HCT116 (cell line): ENCODE data around the gene CCM2. TPM values are rescaled to one million over a fixed set of nuclear protein-coding genes. Genes with fewer than 3 reads are reported as not detected.

Experiments
- ATAC-seq: fragments of 200-7000 bp; cut with Tn5 transposase; 2 replicates; pipeline ENCODE4 v1.9.1; 2020; ENCODE audit warnings: mild to moderate bottlenecking, moderate library complexity
- BruUV-seq: library from RNA; stranded (reverse); fragments of 400-500 nt; replicated peaks from 2 replicates; lab custom pipeline; 2021; lab: Mats Ljungman, UMichigan
- CTCF ChIA-PET: fragments of 300-600 bp; sonication (Branson Sonifier 250); formaldehyde crosslinking; loops from one replicate; lab custom pipeline; 2021; ENCODE audit warnings: antibody characterized with exemption; lab: Charles Lee
- POLR2A ChIA-PET: fragments of 300-600, 350-600 bp; sonication (Branson Sonifier 250); formaldehyde crosslinking; loops from one replicate; lab custom pipeline; 2021; ENCODE audit warnings: antibody characterized with exemption; lab: Charles Lee
- RAD21 ChIA-PET, 2 experiments: fragments of 300-600 bp; sonication (Branson Sonifier 250); formaldehyde crosslinking; loops; one replicate each; lab custom pipeline; 2023; ENCODE audit warnings: low total read pairs in 2 of 2; ENCODE audit not compliant: uncharacterized antibody in 2 of 2, unreplicated experiment in 2 of 2, low non-redundant PET in 1 of 2; lab: Charles Lee
- DNase-seq: peaks from one replicate; pipeline ENCODE4 v3.0.0-alpha.2; 2010; ENCODE audit warnings: low read depth, low spot score
- H2AFZ ChIP-seq: fragments of 200-600 bp; shearing (Covaris generic), sonication (generic); 2 replicates; pipeline ENCODE4 v1.6.1; 2017; ENCODE audit warnings: low read depth, mixed run types, mixed read lengths, antibody characterized with exemption, low read length; ENCODE audit not compliant: poor library complexity, severe bottlenecking
- H3K27ac ChIP-seq: 2 replicates; pipeline ENCODE4 v1.5.1; 2012; ENCODE audit warnings: low read depth, low read length
- H3K27me3 ChIP-seq: fragments of 200-600 bp; sonication (generic); 2 replicates; pipeline ENCODE4 v1.6.1; 2016; ENCODE audit warnings: mixed run types, low read length, mixed read lengths; ENCODE audit not compliant: insufficient read depth
- H3K36me3 ChIP-seq, 2 experiments: fragments of 200-500 bp in 1 of 2; fragments of 200-600 bp in 1 of 2; sonication (Bioruptor generic) in 1 of 2; sonication (generic) in 1 of 2; 2 replicates each; pipeline versions ENCODE4 v1.5.1 to v1.6.1; 2014 to 2016; ENCODE audit warnings: low read length in 2 of 2, inconsistent platforms in 1 of 2, mixed read lengths in 1 of 2, mixed run types in 1 of 2; ENCODE audit not compliant: insufficient read depth in 2 of 2, control insufficient read depth in 1 of 2
- H3K4me1 ChIP-seq, 2 experiments: fragments of 200-600 bp in 1 of 2; sonication (generic) in 1 of 2; 2 replicates each; pipeline versions ENCODE4 v1.5.1 to v1.6.1; 2012 to 2017; ENCODE audit warnings: low read length in 2 of 2, inconsistent platforms in 1 of 2, mild to moderate bottlenecking in 1 of 2, mixed read lengths in 1 of 2, mixed run types in 1 of 2, moderate library complexity in 1 of 2; ENCODE audit not compliant: insufficient read depth in 2 of 2, control insufficient read depth in 1 of 2
- H3K4me2 ChIP-seq: fragments of 200-600 bp; sonication (generic); 2 replicates; pipeline ENCODE4 v1.6.1; 2017; ENCODE audit warnings: mixed run types, low read length, mixed read lengths
- H3K4me3 ChIP-seq, 2 experiments: fragments of 200-600 bp in 1 of 2; sonication (generic) in 1 of 2; replicated peaks in 1 of 2; 2 replicates each; pipeline ENCODE4 v1.5.1; 2011 to 2016; ENCODE audit warnings: low read length in 2 of 2, control low read depth in 1 of 2, low read depth in 1 of 2, mild to moderate bottlenecking in 1 of 2, mixed read lengths in 1 of 2, mixed run types in 1 of 2
- H3K79me2 ChIP-seq: fragments of 200-600 bp; sonication (generic); 2 replicates; pipeline ENCODE4 v1.6.1; 2017; ENCODE audit warnings: mild to moderate bottlenecking, mixed run types, low read length, moderate library complexity, mixed read lengths; ENCODE audit not compliant: insufficient read depth
- H3K9ac ChIP-seq: fragments of 200-600 bp; sonication (generic); 2 replicates; pipeline ENCODE4 v1.6.1; 2016; ENCODE audit warnings: low read length, mixed read lengths
- H3K9me2 ChIP-seq: fragments of 200-600 bp; sonication (generic), shearing (Covaris generic); 2 replicates; pipeline ENCODE4 v1.6.1; 2017; ENCODE audit warnings: mixed run types, mild to moderate bottlenecking, moderate library complexity; ENCODE audit not compliant: insufficient read depth
- H3K9me3 ChIP-seq, 2 experiments: fragments of 200-500 bp in 1 of 2; fragments of 200-600 bp in 1 of 2; sonication (Bioruptor generic) in 1 of 2; sonication (generic) in 1 of 2; 2 replicates each; pipeline ENCODE4 v1.6.1; 2014 to 2017; ENCODE audit warnings: low read length in 2 of 2, mixed read lengths in 2 of 2, inconsistent platforms in 1 of 2, low read depth in 1 of 2, mild to moderate bottlenecking in 1 of 2, mixed run types in 1 of 2, moderate library complexity in 1 of 2; ENCODE audit not compliant: control insufficient read depth in 1 of 2, insufficient read depth in 1 of 2
- H4K20me1 ChIP-seq: fragments of 200-600 bp; sonication (generic), shearing (Covaris generic); 2 replicates; pipeline ENCODE4 v1.6.1; 2017; ENCODE audit warnings: mixed run types, mild to moderate bottlenecking, moderate library complexity; ENCODE audit not compliant: insufficient read depth
- CEBPB ChIP-seq: IDR thresholded peaks from 2 replicates; pipeline ENCODE4 v1.6.1; 2012; ENCODE audit warnings: low read depth
- FOSL1 ChIP-seq: IDR thresholded peaks from 2 replicates; pipeline ENCODE4 v1.6.1; 2012; ENCODE audit warnings: low read depth
- POLR2A ChIP-seq: IDR thresholded peaks from 2 replicates; pipeline ENCODE4 v1.7.0; 2011; ENCODE audit warnings: borderline replicate concordance; ENCODE audit not compliant: insufficient read depth, insufficient read length; ENCODE audit errors: extremely low read depth
- POLR2AphosphoS5 ChIP-seq: IDR thresholded peaks from 2 replicates; pipeline ENCODE4 v1.6.1; 2011; ENCODE audit warnings: mild to moderate bottlenecking, low read depth, low read length, moderate library complexity
- RAD21 ChIP-seq: IDR thresholded peaks from 2 replicates; pipeline ENCODE4 v1.6.1; 2012; ENCODE audit warnings: low read depth, mild to moderate bottlenecking
- SP1 ChIP-seq: IDR thresholded peaks from 2 replicates; pipeline ENCODE4 v1.6.1; 2012; ENCODE audit warnings: low read depth
- SRF ChIP-seq: IDR thresholded peaks from 2 replicates; pipeline ENCODE4 v1.6.1; 2012; ENCODE audit warnings: low read depth
- ZNF274 ChIP-seq: fragments of 200-500 bp; sonication (Bioruptor generic); IDR thresholded peaks from 2 replicates; pipeline ENCODE4 v1.6.1; 2014; ENCODE audit warnings: mild to moderate bottlenecking, low read depth, low read length, inconsistent platforms
- intact Hi-C: fragments of 100-400 bp; cut with micrococcal nuclease; formaldehyde crosslinking; loops from 2 replicates; pipeline ENCODE4 v1.10.0; 2022
- total RNA-seq: library from RNA; stranded (reverse); gene quantifications from one replicate; pipeline ENCODE4 v1.2.1, GENCODE V29; 2021; ENCODE audit not compliant: unreplicated experiment
- TF ChIP-seq, protein P1 (sequence below): IDR thresholded peaks from 2 replicates; pipeline ENCODE4 v1.6.1; 2011; ENCODE audit warnings: mild to moderate bottlenecking, low read length, moderate library complexity; ENCODE audit not compliant: insufficient replicate concordance; ENCODE audit errors: extremely low read depth
- TF ChIP-seq, protein P2 (sequence below): IDR thresholded peaks from 2 replicates; pipeline ENCODE4 v1.6.1; 2012; ENCODE audit warnings: low read depth

CCM2 gene
- total RNA-seq, 1 experiment from 2014 or later, result 34.4 TPM

DNA sequence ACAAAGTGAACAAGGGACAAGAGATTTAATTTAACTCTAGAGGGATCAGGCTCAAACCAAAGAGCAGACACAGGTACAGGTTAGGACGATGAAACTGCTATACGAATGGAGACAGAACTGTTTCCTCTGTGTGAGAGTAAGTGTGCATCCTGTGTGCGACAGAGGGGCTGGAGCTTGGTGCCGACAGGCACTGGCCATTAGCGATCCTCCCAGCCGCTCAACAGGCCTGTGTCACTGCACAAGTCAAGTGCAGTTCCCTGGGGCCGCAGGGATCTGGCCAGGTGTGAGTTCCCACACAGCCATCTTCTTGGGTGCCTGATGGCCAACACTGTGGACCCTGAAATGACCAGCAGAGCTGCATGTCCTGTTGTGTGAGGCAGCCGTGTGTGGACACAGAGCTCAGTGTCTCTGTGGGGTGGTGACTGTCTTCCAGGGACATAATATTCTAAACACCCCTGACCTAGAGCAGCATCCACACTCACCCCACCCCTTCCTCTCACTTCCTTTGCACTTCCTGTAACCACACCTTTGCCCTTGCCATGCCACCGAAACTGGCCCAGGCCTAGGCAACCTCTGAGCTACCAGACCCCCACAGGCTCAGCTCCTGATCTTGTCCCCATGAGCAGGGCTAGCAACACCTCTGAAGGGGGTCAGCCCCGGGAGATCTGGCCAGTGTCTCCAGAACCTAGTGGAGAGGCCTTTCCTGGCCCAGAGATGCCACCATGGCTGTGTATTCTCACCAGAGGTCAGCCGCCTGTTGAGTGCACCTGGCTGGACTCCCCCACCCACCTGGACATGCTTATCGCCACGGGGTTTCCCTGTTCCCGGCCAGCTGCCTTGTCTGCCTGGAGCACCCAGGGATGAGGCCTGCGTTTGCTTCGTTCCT is 123.2 kb downstream of the CCM2 start:
- intact Hi-C loops, result no loop called here
- Histone ChIP-seq H3K9me3 (no peaks in the 10 kb centered on the region), H2AFZ (no peak overlapping the region), H3K27ac (no peak overlapping the region), H3K79me2 (no peaks in the 10 kb centered on the region), H3K27me3 (no peaks in the 10 kb centered on the region), H3K9ac (no peak overlapping the region)
- ATAC-seq, result no peak
- TF ChIP-seq RAD21 (no peak), SRF (no peak), POLR2A (no peak), POLR2AphosphoS5 (no peak), SP1 (no peak), CEBPB (no peak), FOSL1 (no peak), ZNF274 (no peak)
- TF ChIP-seq, protein P1, sequence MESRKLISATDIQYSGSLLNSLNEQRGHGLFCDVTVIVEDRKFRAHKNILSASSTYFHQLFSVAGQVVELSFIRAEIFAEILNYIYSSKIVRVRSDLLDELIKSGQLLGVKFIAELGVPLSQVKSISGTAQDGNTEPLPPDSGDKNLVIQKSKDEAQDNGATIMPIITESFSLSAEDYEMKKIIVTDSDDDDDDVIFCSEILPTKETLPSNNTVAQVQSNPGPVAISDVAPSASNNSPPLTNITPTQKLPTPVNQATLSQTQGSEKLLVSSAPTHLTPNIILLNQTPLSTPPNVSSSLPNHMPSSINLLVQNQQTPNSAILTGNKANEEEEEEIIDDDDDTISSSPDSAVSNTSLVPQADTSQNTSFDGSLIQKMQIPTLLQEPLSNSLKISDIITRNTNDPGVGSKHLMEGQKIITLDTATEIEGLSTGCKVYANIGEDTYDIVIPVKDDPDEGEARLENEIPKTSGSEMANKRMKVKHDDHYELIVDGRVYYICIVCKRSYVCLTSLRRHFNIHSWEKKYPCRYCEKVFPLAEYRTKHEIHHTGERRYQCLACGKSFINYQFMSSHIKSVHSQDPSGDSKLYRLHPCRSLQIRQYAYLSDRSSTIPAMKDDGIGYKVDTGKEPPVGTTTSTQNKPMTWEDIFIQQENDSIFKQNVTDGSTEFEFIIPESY, result no peak
- TF ChIP-seq, protein P2, sequence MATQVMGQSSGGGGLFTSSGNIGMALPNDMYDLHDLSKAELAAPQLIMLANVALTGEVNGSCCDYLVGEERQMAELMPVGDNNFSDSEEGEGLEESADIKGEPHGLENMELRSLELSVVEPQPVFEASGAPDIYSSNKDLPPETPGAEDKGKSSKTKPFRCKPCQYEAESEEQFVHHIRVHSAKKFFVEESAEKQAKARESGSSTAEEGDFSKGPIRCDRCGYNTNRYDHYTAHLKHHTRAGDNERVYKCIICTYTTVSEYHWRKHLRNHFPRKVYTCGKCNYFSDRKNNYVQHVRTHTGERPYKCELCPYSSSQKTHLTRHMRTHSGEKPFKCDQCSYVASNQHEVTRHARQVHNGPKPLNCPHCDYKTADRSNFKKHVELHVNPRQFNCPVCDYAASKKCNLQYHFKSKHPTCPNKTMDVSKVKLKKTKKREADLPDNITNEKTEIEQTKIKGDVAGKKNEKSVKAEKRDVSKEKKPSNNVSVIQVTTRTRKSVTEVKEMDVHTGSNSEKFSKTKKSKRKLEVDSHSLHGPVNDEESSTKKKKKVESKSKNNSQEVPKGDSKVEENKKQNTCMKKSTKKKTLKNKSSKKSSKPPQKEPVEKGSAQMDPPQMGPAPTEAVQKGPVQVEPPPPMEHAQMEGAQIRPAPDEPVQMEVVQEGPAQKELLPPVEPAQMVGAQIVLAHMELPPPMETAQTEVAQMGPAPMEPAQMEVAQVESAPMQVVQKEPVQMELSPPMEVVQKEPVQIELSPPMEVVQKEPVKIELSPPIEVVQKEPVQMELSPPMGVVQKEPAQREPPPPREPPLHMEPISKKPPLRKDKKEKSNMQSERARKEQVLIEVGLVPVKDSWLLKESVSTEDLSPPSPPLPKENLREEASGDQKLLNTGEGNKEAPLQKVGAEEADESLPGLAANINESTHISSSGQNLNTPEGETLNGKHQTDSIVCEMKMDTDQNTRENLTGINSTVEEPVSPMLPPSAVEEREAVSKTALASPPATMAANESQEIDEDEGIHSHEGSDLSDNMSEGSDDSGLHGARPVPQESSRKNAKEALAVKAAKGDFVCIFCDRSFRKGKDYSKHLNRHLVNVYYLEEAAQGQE, result no peak
- TF ChIP-seq, all 23 proteins: peak for 0
- no peak overlapping the region for H3K4me3 ChIP-seq
- DNase-seq, result no peak
- POLR2A ChIA-PET, result interaction anchor here (0.6 to 1.3 kb wide), 2 partner anchors 11 to 13 kb away, joined by 3 to 5 read pairs; partner anchors contain the start of gene TBRG4
- H4K20me1 ChIP-seq, result no peaks in the 10 kb centered on the region
- H3K4me2 ChIP-seq, result no peak overlapping the region
- no TSS peak for BruUV-seq
- RAD21 ChIA-PET, result no interaction called here
- no peaks in the 10 kb centered on the region for H3K36me3 ChIP-seq
- no peaks in the 10 kb centered on the region for H3K4me1 ChIP-seq
- no peaks in the 10 kb centered on the region for H3K9me2 ChIP-seq
- CTCF ChIA-PET, result no interaction called here
